T-helper 9 cell (primary cell): Measurements from ENCODE around the gene FBXW5.

Source experiments
- DNase-seq: peaks from one replicate; pipeline ENCODE4 v3.0.0-alpha.2; 2020

The FBXW5 gene

DNA sequence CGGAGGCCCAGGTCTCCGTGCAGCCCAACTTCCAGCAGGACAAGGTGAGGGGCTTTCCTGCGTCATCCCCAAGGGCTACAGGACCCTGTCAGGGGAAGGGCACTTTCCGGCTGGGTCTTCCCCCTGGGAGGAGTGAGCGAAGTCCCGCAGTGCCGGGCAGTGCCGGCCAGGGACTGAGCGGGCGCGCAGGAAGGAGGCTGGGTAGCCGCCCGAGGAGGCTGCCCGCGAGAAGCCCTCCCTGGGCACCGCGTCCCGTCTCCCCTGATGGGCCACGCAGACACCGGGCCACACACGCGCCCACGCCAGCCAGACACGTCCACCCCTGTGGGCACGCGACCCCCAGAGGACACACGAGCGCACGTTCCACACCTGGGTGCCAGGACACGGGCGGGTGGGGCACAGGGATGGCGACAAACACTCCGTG is 33.1 kb upstream of the FBXW5 start:
- no peak for DNase-seq

DNA sequence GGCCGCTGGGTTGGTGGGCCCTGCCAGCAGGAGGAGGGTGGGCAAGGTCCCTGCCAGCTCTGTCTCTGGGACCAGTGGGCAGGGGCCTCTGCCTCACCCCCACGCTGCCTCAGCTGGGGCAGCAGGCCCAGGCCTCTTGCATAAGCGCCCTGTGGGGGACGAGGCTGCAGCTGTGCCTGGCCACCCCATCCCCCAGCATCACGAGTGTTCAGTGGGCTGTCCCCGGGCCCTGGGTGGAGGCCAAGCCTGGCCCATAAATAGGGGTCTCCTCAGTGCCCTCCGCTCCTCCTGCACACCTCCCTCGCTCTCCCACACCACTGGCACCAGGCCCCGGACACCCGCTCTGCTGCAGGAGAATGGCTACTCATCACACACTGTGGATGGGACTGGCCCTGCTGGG is 32.7 kb upstream of the FBXW5 start, which contains the start of gene PTGDS:
Gene PTGDS (plus strand): TSS at position 282 of the 400 bp plus-strand sequence. CDS start 75 bp downstream, at position 357.
- no peak for DNase-seq

DNA sequence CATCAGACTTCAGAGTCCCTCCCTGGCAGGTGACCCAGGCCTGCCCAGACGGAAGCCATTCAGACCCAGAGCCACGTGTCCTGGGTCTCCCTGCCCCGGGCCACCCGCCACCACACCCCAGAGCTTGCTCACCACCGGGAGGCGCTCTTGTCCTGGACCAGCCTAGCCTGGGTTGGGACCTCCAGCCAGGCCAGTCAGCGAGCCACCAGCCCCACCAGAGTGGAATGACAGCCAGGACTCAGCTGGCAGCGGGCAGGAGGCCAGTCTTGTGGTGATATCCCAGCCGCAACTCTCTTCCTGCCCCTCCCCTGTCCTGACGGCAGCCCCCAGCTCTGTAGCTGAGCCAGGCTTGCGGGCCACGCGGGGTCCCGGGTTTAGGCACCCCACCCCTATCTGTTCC is 31.1 kb upstream of the FBXW5 start:
- peak; percentile 26 for DNase-seq

DNA sequence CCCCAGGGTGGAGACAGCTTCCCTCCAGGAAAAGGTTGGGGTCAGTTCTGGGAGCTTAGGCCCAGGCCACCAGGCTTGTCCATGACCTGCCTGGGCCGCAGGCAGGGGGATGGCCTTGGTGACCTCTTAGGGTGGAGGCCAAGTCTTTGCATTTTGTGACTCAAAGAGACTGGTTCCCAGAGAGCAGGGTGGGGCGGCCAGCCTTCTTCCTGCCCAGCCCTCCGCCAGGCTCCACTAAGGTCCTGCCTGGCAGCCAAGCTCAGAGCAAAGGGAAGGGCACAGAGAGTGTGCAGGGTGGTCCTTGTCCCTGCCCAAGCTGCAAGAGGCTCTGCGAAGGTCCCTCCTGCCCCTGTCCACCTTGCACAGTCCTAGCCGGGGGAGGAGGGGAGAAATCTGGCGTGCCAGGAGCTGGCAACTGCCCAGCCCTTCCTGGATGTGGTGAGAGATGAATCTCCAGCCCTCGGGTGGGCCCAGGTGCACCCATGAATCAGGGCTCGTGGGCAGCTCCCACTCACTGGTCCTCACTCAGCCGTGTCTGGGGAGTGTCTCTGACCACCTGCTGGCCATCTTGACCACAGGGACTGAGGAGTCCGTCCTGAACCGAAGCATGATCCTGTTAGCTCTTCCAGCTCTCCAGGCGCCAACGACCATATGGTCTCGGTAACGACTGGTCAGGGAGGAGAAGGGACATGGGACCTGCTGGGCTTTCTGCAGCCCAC is 30.4 kb upstream of the FBXW5 start:
- DNase-seq: no peak

DNA sequence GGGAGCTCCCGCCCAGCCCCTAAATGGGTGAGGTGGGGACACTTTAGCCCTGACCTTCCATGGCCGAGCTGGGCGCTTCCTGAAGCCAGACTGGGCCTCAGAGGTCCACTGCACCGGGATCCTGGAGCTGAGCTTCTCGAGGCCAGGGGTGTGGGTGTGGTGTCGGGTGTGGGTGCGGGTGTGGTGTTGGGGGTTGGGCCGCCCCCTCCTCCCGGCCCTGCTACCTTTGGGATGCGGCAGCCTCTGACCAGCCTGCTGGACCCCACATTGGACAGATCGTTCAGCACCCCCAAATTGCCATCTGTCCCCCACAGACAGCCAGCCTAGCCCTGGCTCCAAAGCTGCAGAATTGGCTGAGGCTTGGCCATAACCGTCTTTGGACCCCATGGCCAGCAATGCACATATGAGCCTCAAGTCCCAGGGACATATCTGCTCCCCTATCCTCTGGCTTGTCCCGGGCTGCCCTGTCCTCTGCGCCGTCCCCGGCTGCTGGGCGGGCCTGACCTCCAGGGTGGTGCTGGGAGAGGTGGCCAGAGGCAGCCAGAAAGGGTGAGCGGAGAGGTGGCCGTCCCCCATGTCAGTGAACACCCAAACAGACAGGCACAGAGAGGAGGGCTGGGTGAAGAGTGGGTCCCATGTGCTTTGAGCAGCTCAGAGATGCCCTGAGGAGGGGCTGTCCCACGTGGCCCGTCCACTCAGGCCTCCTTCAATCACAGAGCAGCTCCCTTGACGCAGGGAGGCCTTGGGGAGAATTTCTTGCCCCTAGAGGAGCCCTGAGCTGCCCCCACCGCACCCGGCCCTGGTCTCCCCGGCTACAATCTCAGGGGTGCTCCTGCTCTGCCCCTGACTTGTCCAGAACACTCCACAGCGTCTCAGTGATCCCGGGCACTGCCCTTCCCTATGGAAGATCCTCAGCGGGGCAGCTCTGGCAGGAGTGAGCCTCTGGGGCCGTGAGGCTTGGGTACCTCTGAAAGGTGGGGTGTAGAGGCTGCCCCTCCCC is 29.4 kb upstream of the FBXW5 start:
- DNase-seq: no peak

DNA sequence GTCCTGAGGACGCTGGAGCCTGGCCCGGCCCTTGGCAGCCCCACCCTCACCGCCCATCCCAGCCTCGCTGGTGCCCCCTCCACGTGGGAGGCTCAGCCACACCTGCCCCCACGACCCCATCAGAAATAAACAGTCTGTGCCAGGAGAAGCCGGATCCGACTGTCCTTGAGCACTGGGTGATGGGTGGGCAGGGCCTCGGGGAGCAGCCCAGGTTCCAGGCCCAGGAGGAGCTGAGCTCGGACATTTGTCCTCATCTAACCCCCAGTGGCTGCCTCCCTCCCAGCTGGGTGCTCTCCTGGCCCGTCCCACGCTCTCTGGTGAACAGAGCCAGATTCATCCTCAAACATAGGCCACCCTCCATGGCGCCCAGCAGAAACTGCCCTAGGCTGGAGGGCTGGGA is 28.2 kb upstream of the FBXW5 start:
- no peak for DNase-seq

DNA sequence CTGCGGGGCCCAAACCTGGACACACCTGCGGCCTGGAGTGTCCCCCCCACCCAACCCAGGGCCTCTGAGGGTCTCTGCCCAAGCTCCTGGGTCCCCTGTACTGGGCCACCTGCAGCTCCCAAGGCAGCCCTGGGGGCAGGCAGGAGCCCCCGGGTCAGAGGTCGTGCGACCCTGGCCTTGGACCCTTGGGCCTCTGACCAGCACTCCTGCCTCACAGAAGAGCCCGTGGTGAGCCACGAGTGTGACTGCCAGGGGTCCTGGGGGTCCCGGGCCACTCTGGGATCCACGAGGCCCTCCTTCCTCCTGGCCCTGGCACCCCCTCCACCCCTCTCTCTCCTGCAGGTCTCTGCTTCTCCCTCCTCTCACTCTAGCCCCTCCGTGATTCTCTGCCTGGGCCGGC is 27.8 kb upstream of the FBXW5 start:
- no peak for DNase-seq

DNA sequence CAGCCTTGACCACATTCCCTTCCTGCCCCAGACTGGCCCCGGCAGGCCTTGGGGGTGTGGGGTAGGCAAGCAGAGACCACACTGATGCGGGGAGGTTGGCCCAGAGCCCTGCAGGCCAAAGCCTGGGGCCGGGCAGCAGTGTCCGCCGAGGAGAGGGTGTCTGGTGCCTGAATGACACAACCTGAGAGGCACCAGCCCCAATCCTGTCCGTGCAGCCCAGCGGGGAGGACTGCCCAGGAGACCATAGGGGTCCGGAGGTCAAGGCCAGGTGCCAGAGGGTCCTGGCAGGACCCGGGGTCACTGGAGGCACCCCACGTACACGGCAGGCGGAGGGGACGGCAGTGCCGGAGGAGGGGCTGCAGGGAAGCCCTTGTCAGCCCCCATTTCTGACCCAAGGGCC is 27.2 kb upstream of the FBXW5 start:
- no peak for DNase-seq

DNA sequence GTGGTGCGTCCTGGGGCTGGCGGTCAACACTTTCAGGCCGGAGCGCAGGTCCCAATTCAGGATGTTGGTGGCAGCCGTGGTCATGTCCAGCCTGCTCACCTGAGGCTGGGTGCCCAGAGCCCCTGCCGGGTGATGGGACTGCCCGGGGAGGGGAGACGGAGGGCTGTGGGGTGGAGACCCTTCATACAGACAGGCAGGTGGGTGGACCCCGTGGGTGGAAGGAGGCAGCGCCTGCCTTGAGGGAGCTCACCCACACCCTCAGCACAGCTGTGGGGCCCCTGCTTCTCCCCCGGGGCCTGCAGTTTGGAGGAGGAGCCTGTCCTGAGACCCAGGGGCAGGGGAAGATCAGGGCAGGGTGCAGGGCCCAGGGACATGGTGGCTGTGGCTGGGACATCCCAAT is 25.8 kb upstream of the FBXW5 start:
- no peak for DNase-seq

DNA sequence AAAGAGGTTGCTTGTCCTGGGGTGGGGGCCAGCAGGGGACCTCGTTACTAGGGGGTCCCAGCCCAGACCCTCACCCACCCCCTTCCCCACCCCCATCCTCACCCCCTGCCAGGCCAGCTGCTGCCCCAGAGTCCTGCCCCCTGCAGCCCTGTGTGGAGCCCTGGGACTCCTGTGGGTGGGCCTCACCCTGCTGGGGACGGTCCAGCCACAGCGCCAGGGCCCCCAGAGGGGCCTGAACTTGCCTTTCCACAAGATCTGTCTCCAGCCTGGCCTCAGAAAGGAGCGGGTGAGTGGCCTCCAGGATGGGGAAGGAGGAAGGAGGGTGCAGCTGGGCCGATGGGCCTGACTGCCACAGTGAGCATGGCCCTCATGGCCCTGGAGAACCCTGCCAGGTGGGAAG is 25.2 kb upstream of the FBXW5 start:
- DNase-seq: no peak

DNA sequence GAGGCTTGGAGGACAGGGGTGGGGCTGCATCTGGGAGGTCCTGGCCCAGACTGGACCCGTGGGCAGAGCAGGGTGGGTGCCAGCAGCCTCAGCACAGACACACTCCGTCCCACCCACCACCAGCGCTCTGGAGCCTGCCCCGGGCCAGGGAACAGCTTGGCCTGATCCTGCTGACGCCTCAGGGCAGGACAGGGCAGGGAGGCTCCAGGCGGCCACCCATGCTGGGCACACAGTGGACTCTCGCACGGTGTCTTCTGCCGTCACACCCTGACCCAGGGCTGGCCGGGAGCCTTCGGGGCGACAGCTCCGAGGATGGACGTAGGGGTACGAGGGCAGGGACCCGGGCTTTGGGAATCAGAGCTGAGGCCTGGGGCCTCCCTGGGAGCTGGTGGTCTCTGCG is 24.6 kb upstream of the FBXW5 start:
- DNase-seq: no peak

DNA sequence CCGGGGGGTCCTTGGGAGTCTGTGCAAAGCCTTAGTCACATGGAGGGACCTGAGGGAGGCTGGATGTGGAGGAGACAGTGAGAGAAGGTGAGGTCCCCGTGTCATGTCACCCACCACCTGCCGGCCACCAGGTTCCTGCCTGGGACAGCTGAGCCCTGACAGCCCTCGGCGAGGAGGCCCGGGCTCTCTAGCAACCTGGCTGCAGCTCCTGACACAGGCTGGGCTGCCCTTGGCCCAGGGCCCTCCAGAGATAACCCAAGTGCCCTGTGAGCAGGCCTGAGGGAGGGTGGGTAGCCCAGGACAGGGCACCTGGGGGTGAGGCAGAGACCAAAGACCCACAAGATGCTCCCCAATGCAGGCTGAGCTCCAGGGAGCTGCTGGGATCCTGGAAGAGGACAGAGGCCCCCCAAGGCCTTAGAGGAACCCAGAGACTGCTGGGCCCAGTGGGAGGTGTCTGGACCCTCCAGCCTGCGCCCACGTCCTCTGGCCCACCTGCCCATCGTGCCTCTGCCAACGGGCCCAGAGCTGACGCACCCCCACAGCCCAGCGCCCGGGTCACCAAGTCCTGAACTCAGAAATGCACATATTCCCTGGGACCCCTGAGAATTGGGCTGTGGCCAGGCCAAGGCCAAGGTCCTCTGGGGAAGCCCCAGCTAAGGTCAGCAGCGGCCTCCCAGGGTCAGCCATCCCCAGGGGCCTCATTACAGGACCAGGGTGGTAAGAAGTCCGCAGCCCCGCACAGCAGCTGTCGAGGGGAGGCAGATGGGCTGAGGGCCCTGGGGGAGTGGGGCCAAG is 24.0 kb upstream of the FBXW5 start:
- DNase-seq: no peak

DNA sequence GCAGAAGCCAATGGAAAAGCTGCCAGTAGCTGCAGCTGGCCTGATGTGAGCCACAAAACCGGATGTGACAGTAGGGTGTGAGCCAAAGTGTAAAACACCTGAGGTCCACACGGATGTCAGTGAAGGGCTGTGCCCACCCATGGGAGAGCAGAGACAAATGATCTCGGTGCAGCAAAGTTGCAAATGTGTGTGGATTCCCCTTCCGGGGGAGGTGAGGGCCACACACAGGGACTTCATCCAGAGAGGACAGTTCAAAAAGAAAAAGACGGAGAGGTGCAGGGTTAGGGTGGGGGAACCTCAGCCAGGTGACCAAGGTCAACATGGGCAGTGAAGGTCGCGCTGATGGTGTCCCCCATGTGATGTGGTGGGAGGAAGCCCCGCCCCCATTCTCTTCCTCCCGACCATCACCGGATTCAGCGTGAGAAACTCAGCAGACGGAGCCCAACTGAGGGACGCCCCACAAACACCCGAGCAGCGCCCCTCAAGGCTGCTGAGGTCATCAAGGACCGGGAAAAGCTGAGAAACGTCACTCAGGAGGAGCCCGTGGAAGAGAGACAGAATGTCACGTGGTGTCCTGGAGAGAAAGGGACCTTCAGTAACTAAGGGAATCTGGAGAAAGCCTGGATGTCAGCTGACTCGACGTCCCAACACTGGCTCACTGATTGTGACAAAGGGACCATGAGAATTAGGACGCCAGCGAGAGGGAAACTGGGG is 21.4 kb upstream of the FBXW5 start:
- DNase-seq: no peak

DNA sequence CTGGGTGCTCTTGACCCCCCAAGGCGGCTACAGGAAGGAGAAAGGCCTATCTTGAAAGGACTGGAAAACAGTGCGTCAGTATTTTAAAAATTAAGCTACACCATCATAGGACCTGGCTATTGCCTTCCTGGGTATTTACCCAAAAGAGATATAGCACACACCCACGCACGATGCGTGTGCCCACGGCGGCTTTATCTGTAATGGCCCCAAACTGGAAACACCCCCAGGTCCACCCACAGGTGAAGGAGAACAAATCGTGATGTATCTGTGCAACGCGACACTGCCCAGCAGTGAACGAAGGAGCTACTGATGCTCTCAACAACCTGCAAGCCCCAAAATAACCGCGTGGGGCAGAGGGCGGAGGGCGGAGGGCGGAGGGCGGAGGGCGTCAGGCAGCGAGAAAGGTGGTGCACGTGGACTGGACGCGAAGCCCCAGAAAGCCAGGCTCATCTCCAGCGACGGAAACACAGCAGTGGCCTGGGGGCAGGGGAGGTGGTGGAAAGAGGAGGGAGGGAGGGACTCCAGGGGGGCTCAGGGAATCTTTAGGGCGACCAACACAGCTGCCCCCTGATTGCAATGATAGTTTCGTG is 20.4 kb upstream of the FBXW5 start:
- DNase-seq: no peak

DNA sequence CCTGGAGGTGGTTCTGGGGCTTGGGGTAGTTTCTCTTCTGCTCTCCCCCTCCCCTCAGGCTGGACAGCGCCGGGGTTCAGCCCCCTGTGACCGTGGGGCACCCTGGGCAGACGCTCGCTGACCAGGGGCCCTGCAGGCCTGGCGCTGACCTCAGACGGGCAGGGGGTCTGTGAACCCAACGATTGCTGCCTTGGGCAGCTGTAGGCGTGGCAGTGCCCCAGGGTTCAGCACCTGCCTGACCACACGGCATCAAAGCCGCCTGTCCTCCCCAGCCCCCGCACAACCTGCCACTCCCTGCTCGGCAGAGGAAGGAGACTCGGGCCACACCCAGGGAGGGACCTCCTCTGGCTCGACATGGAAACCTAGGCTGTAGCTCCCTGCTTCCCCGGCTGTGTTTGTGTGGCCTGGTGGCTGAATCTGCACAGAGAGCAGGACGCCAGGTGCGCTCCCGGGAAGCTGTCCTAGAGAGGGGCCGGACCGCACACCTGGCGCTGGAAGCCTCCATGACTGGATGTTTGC is 19.7 kb upstream of the FBXW5 start:
- no peak for DNase-seq

DNA sequence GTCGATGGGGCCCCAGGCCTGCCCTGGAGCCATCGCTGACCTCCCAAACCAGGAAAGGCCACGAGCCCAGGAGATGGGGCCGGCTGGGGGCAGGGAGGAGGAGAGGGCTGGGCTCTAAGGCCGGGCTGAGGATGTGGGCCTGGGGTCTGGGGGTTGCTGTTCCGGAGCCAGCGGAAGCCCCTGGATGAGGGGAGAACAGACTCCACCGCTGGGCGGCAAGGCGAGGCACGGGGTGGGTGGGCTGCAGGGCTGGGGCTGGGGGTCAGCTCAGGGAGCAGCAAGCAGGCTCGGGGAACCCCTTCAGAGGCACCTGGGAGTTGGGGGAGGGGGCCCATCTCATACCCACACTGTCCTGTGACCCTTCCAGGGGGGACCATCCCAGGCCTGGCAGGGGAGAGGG is 19.2 kb upstream of the FBXW5 start:
- no peak for DNase-seq

DNA sequence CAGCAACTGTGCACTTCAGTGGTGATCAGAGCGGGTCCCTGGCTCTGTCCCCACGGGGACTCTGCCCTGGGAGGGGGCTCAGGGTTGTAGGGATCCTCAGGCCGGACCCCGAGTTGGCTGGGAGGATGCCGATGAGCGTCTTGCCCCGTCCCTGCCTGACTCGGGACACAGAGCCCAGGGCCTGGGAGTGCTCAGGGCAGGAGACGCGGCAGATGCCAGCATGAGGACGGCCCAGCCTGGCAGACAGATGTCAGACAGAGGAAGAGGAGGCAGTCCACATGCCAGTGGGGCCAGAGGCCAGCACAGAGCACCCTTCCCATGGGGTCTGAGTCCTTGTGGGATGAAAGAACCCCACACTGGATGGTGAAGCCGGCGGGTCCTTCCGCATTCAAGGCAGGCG is 18.8 kb upstream of the FBXW5 start:
- no peak for DNase-seq

DNA sequence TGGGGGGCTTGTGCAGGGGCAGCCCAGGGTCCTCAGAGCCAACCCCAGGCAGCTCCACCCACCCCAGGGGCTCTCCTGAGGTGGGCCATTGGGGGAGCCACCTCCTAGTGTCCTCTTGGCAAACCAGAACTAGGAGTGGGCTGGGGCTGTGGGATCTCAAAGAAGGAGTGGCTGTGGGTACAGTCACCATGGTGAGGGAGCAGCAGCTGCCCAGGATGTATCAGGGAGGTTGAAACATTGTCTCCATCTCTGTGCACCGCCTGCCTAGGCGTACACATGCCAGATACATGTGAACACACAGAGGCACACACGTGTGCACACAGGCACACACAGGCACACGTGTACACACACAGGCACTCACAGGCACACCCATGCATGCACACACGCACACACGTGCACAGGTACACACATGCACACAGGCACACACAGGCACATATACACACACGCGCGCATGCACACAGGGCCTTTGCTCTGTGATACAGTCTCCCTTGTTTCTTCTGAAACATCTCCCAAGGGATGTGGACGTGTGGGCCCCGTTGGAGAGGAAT is 18.2 kb upstream of the FBXW5 start:
- no peak for DNase-seq

DNA sequence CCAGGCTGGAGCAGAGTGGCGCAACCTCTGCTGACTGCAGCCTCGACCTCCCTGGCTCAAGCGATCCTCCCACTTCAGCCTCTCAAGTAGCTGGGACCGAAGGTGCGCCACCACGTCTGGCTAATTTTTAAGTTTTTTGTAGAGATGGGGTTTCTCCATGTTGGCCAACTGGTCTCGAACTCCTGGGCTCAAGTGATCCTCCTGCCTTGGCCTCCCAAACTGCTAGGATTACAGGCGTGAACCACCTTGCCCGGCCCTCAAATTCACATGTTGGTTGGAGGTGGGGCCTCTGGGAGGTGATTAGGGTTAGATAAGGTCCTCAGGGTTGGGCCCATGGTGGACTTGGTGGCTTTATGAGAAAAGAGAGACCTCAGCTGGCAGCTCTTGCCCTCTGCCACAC is 17.6 kb upstream of the FBXW5 start:
- no peak for DNase-seq

DNA sequence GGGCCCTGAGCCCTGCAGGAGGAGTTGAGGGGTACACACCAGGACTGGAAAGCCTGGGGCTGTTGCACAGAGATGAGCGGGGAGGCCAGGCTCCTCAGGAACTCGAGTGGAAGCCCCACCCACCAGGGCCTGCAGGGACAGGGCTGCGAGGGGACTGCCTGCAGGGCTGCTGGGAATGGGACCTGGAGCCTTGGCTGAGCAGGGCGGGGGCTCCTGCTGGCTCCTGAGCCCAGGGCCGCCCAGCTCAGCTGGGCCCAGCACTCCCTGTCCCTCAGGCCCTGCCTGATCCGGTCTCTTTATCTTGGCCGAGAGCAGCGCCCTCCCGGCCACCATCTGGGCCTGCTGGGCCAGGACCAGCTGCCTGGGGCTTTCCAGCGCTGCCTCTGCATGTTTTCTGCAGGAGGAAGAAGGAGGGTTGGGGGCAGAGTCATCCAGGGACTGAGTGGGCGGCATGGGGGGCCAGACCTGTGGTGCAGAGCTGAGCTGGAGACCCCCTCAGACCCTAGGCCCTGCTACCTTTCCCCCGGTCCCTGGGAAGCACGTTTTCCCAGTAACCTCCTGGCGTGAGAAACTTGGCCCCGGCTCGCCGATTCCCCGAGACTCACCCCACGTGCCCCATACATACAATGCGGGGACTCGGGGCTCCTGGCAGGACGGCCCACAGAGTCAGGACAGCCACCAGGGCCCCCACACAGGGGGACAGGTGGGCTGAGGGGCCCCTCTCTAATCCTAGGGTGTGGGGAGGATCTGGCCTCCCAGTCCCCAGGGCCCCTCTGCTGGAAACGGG is 16.9 kb upstream of the FBXW5 start:
- no peak for DNase-seq

DNA sequence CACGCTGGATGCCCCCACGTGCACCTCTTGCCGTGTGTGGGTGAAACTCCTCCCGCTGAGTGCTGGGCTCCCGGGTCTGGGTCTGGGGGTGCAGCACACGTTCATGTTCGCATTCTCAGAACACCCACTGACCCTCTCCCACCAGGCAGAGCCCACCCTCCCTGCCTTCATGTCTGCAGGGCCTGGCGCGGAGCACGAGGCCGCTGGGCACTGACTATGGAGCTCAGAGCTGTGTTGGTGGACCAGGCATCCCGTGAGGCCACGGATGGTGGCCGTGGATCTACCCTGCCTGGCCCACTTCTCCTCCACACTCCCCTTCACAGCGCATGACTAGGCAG is 16.4 kb upstream of the FBXW5 start:
- no peak for DNase-seq
